ENCODE results near the gene TMEM254.
"Not testable (repeated sequence)": the region's sequence is repeated elsewhere in the genome, so short reads cannot be mapped to it uniquely, and the experiment has no call there.

Gene TMEM254

GRCh38 chr10:80133687-80134086, 55.2 kb downstream of the TMEM254 start:
- DNase-seq, result not testable (repeated sequence)

GRCh38 chr10:80136134-80136571, 57.7 kb downstream of the TMEM254 start:
- DNase-seq, result no peak

- DNase-seq, result no peak
Observed at GRCh38 chr10:80137031-80137862, 58.8 kb downstream of the TMEM254 start.

GRCh38 chr10:80137920-80138319, 59.5 kb downstream of the TMEM254 start:
- DNase-seq, result no peak

- DNase-seq, result no peak
Observed at GRCh38 chr10:80139265-80139664, 60.8 kb downstream of the TMEM254 start.

GRCh38 chr10:80140251-80140650, 61.8 kb downstream of the TMEM254 start:
- DNase-seq, result no peak

GRCh38 chr10:80141696-80142460, 63.4 kb downstream of the TMEM254 start:
- peak; percentile 47 for DNase-seq

All from islet precursor cell (in vitro differentiated cells).